C1 segment of cervical spinal cord (tissue), 14 donors: ENCODE measurements around the gene SCARB2.

Experiments
- DNase-seq, 14 donors: peaks; one replicate each; lab custom pipeline; 2025; lab: John Stamatoyannopoulos, UW

The SCARB2 gene

DNA sequence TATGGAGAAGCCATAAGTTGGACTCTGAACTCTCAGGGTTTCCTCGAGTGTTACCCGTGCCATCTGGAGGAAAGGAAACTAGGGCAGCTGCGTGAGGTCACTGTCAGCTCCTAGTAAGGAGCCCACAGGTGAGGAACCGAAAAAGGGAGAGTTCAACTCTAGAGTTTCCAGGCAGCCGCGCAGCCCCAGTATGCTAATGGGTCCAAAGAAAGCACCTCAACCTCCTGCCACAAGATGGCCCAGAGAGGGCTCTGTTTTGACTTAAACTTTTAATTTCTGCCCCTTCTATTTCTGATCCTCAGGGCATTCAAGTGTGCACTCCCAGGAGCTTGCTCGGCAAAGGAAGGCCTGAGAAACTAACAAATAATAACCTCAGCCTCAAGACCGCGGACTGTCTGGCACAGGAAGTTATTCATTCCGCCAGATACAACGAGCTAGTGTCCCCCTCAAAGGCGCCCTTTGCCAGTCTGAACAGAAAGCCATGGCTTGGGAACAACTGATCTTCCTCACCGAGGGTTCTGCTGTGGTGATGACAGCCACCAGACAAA lies 13.9 kb downstream of the SCARB2 start:
- peak in 12 of 14 donors; percentile 32 to 78 (median 70) for DNase-seq

DNA sequence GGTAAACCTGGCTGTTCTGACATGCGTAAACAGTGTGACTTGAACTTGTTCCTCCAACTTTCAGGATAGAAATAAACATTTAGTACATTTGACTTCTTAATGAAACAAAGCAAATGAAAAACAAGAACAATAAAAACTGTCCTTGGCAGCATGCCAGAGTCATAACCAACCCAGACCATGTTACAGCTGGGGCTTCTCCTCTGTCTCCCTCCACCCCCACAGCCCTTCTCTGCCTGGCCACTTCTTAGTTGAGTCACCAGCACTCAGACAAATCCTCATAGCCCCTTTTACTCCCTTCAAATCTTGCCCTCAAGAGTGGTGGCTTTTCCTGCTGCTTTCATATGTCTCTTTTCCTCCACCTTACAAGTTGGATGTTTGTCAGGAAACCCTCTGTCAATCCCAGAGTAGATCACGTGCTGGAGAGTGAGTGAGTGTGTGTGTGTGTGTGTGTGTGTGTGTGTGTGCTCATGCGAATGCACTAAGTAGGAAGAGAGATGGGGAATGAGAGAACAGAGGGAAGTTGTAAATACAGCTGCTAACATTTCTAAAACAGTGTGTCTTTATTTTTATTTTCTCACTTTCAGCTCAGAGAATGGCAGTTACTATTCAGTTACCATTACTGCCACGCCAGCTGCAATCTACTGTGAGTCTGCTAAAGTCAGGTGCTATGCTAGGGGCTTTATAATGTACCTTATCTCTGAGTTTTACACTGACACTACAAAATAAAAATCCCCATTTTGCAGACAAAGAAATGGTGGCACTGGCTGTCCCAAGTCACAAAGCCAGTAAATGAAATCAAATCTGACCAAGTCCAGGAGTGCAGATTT lies 15.0 kb downstream of the SCARB2 start:
- DNase-seq, result peak in 11 of 14 donors; percentile 22 to 91 (median 59)

DNA sequence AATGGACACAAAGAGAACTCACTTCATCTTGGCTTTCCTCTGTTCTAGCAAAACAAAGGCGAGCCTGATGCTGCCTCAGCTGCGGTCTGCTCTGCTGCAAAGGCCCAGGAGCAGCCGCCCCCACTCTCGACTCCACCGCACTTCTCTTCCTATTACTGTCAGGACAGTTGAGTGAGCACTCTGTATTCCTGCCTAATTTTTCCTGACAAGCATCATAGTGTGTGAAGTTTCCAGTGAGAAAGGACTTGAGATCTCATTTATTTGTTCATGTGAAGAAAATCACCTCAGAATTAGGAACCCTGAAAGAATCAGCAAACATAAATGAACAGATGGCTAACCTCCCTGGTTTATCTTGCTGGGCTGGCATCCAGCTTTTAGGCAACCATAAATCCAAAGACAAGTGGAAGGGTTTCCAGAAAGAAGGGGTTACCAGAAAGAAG lies 15.6 kb downstream of the SCARB2 start:
- DNase-seq, result peak in 12 of 14 donors; percentile 40 to 87 (median 62)

DNA sequence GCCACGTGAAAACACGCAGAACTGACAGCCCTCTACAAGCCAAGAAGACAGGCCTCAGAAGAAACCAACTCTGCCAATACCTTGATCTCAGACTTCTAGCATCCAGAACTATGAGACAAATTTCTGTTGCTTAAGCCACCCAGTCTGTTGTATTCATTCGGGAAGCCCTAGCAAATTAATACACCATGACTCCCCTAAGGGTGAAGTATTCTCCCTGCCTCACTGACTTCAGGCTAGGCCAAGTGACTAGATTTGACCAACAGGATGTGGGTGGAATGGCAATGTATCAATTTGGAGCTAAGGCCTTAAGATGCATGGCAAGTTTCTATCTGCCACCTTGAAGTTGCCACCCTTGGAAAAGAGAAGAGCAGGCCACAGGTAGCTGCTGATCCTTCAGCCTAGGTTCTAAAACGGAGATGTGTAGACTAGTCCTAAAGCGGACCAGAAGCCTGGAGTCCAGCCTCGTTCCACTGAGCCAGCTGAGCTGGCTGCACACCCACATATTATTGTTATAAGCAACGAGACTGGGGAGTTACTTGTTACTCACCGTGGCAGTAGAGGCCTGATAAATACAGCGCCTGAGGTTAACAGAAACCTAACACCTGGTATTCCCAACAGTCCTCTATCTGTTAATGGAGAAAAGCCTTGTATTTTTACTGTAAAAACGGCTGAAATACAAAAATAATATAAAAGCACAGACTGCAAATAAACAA lies 16.4 kb downstream of the SCARB2 start:
- DNase-seq, result peak in 3 of 14 donors; percentile 7 to 20 (median 19)

- DNase-seq, result no peak
Observed at GRCh38 chr4:76196376-76196775, 17.2 kb downstream of the SCARB2 start.

DNA sequence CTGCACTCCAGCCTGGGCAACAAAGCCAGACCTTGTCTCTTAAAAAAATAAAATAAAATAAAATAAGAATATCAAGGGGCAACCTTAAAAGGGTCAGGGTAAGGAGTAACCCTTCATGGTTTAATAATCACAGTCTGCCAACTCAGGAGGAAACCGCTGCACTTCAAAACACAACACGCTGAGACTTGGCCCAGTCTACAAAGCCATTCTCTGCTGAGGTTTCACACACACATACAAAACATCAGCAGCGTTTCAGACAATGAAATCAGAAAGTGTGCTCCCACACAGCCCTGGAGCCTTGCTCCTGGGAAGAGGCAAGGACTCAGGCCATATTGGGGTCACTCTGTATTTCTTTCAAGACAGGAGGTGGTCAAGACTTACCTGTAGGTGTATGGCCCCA lies 18.3 kb downstream of the SCARB2 start:
- DNase-seq, result no peak

DNA sequence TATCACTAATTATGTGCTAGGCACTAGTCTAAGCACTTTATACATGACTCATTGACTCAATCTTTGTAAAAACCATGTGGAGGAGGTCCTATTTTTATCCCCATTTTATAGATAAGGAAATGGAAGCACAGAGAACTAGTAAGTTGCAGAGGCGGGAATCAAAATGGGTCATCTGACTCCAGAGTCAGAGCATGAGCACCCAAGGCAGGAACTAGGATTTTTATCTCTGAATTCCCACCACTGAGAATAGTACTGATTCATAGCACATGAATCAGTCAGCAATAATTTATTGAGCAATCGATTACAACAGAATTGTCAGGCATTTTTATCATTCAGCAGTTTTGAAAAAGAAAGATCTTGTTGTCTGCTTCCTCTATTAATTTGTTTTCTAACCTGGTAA lies 19.3 kb downstream of the SCARB2 start:
- peak in 1 of 14 donors; percentile 4 for DNase-seq

DNA sequence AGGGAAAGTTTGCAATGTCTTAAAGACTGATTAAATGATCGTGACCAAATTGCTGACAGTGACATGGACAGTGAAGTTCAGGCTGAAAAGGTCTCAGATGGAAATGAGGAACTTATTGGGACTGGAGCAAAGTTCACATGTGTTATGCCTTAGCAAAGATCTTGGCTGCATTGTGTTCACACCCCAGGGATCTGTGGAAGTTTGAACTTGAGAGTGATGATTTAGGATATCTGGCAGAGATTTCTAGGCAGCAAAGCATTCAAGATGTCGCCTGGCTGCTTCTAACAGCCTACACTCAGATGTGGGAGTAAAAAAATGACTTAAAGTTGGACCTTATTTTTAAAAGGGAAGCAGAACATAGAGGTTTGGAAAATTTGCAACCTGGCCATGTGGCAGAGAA lies 21.4 kb downstream of the SCARB2 start:
- DNase-seq, result no peak

- peak in 3 of 14 donors; percentile 11 to 27 (median 24) for DNase-seq
Observed at GRCh38 chr4:76188557-76188956, 25.1 kb downstream of the SCARB2 start.

- DNase-seq, result no peak
Observed at GRCh38 chr4:76188149-76188548, 25.5 kb downstream of the SCARB2 start.

GRCh38 chr4:76187152-76187551 lies 26.5 kb downstream of the SCARB2 start:
- DNase-seq, result no peak

GRCh38 chr4:76182463-76182862 lies 31.2 kb downstream of the SCARB2 start:
- no peak for DNase-seq

GRCh38 chr4:76179398-76180318 lies 34.0 kb downstream of the SCARB2 start:
- peak in 13 of 14 donors; percentile 28 to 83 (median 72) for DNase-seq

GRCh38 chr4:76178296-76178695 lies 35.3 kb downstream of the SCARB2 start:
- DNase-seq, result no peak

- DNase-seq, result no peak
Observed at GRCh38 chr4:76177709-76178108, 35.9 kb downstream of the SCARB2 start.

GRCh38 chr4:76175336-76175735 lies 38.3 kb downstream of the SCARB2 start:
- DNase-seq, result no peak

- DNase-seq, result no peak
Observed at GRCh38 chr4:76174216-76174615, 39.4 kb downstream of the SCARB2 start.

- no peak for DNase-seq
Observed at GRCh38 chr4:76168688-76169087, 44.9 kb downstream of the SCARB2 start.

DNA sequence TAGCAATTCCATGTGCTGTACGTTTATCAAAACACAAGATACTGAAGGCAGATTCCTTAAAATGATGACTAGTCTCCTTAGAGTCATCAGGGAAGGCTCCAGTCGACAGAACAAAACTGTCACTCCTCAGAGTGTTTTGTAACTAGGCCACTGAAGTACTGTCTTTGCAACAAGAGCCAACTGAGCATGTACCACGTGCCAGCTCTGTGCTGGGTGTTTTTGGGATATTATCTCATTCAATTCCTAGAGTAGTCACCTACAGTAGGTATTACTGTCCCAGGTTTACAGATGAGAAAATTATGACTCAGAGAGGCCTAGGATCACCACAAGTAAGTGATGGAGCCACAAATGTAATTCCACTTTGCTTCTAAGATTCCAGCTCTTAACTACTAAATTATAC lies 47.1 kb downstream of the SCARB2 start:
- no peak for DNase-seq

- DNase-seq, result no peak
Observed at GRCh38 chr4:76160355-76160754, 53.3 kb downstream of the SCARB2 start.

GRCh38 chr4:76156635-76157034 lies 57.0 kb downstream of the SCARB2 start:
- DNase-seq, result no peak
